Loucy (cell line): ENCODE results near the gene PMEPA1.

Experiments used
- H2AFZ ChIP-seq: fragments of 200-600 bp; sonication (generic); 2 replicates; pipeline ENCODE4 v1.6.0; 2016; ENCODE audit warnings: antibody characterized with exemption, mild to moderate bottlenecking, low read length, moderate library complexity
- H3F3A ChIP-seq: fragments of 200-600 bp; 2 replicates; pipeline ENCODE4 v1.6.0; 2016; ENCODE audit warnings: antibody characterized with exemption, low read depth, mild to moderate bottlenecking
- H3K27me3 ChIP-seq: fragments of 200-600 bp; sonication (generic); 2 replicates; pipeline ENCODE4 v1.6.1; 2014; ENCODE audit warnings: low read length, mild to moderate bottlenecking; ENCODE audit not compliant: insufficient read depth, poor library complexity, severe bottlenecking
- H3K36me3 ChIP-seq: fragments of 200-600 bp; sonication (generic); 2 replicates; pipeline ENCODE4 v1.6.1; 2016; ENCODE audit warnings: low read length; ENCODE audit not compliant: insufficient read depth
- H3K4me1 ChIP-seq: fragments of 200-600 bp; sonication (generic); 2 replicates; pipeline ENCODE4 v1.5.1; 2014; ENCODE audit warnings: low read length, mild to moderate bottlenecking; ENCODE audit not compliant: insufficient read depth, poor library complexity, severe bottlenecking
- H3K4me2 ChIP-seq: fragments of 200-600 bp; sonication (generic); 2 replicates; pipeline ENCODE4 v1.6.0; 2014; ENCODE audit warnings: antibody characterized with exemption, low read length, low read depth, mild to moderate bottlenecking; ENCODE audit not compliant: poor library complexity, severe bottlenecking
- H3K4me3 ChIP-seq: fragments of 200-600 bp; sonication (generic); 2 replicates; pipeline ENCODE4 v1.5.1; 2014; ENCODE audit warnings: low read length, mild to moderate bottlenecking, mixed read lengths; ENCODE audit not compliant: poor library complexity, severe bottlenecking
- H3K79me2 ChIP-seq: fragments of 200-600 bp; sonication (generic); 2 replicates; pipeline ENCODE4 v1.6.1; 2014; ENCODE audit warnings: low read length; ENCODE audit not compliant: insufficient read depth
- H3K9ac ChIP-seq: fragments of 200-600 bp; sonication (generic); 2 replicates; pipeline ENCODE4 v1.6.0; 2014; ENCODE audit warnings: mild to moderate bottlenecking, low read depth, low read length, moderate library complexity; ENCODE audit not compliant: poor library complexity, severe bottlenecking
- H3K9me2 ChIP-seq: fragments of 200-600 bp; sonication (generic); replicated peaks from 2 replicates; pipeline ENCODE4 v1.6.1; 2016; ENCODE audit warnings: low read depth, low read length, mixed read lengths
- H3K9me3 ChIP-seq: fragments of 200-600 bp; sonication (generic); 2 replicates; pipeline ENCODE4 v1.6.1; 2014; ENCODE audit warnings: mild to moderate bottlenecking, antibody characterized with exemption, low read length, low read depth; ENCODE audit not compliant: insufficient read depth
- H4K20me1 ChIP-seq: fragments of 200-600 bp; sonication (generic); 2 replicates; pipeline ENCODE4 v1.6.0; 2014; ENCODE audit warnings: antibody characterized with exemption, low read length, mild to moderate bottlenecking; ENCODE audit not compliant: insufficient read depth, poor library complexity, severe bottlenecking
- CTCF ChIP-seq: fragments of 200-600 bp; sonication (generic); conservative IDR thresholded peaks from 2 replicates; pipeline ENCODE4 v1.5.1; 2014; ENCODE audit warnings: mild to moderate bottlenecking, antibody characterized with exemption, low read length
- EZH2phosphoT487 ChIP-seq: fragments of 200-600 bp; IDR thresholded peaks from 2 replicates; pipeline ENCODE4 v1.6.1; 2018; ENCODE audit warnings: antibody characterized with exemption, mild to moderate bottlenecking, moderate library complexity, borderline replicate concordance

The PMEPA1 gene

GRCh38 chr20:57702091-57702490 is 7.7 kb downstream of the PMEPA1 start:
- H3K36me3 ChIP-seq: no peaks in the 10 kb centered on the region
- H3K9me2 ChIP-seq: no peaks in the 10 kb centered on the region
- H3K79me2 ChIP-seq: peaks cover 48% of the 10 kb centered on the region
- H4K20me1 ChIP-seq: peaks cover 2% of the 10 kb centered on the region
- H3K4me1 ChIP-seq: peaks cover 10% of the 10 kb centered on the region
- H3K9me3 ChIP-seq: no peaks in the 10 kb centered on the region
- H3K27me3 ChIP-seq: no peaks in the 10 kb centered on the region
- TF ChIP-seq EZH2phosphoT487: no peak
- TF ChIP-seq CTCF: no peak
- H3K4me2 ChIP-seq: no peak overlapping the region
- H3K9ac ChIP-seq: no peak overlapping the region
- H3F3A ChIP-seq: no peaks in the 10 kb centered on the region
- H2AFZ ChIP-seq: no peak overlapping the region
- no peak overlapping the region for H3K4me3 ChIP-seq

GRCh38 chr20:57701651-57702050 is 8.2 kb downstream of the PMEPA1 start:
- Histone ChIP-seq H3K9me3 (no peaks in the 10 kb centered on the region), H3K4me1 (peaks cover 7% of the 10 kb centered on the region), H3K36me3 (no peaks in the 10 kb centered on the region), H3K4me2 (no peak overlapping the region), H3F3A (no peaks in the 10 kb centered on the region), H3K4me3 (no peak overlapping the region), H3K27me3 (no peaks in the 10 kb centered on the region), H3K79me2 (peaks cover 48% of the 10 kb centered on the region), H2AFZ (no peak overlapping the region), H3K9me2 (no peaks in the 10 kb centered on the region), H3K9ac (no peak overlapping the region), H4K20me1 (no peaks in the 10 kb centered on the region)
- no peak for TF ChIP-seq EZH2phosphoT487
- no peak for TF ChIP-seq CTCF

GRCh38 chr20:57701090-57701489 is 8.7 kb downstream of the PMEPA1 start:
- no peaks in the 10 kb centered on the region for H4K20me1 ChIP-seq
- H3K9me2 ChIP-seq: no peaks in the 10 kb centered on the region
- H2AFZ ChIP-seq: no peak overlapping the region
- H3K4me3 ChIP-seq: no peak overlapping the region
- peaks cover 44% of the 10 kb centered on the region for H3K79me2 ChIP-seq
- H3K9ac ChIP-seq: no peak overlapping the region
- peaks cover 1% of the 10 kb centered on the region for H3K4me1 ChIP-seq
- no peaks in the 10 kb centered on the region for H3K27me3 ChIP-seq
- no peaks in the 10 kb centered on the region for H3K9me3 ChIP-seq
- H3K4me2 ChIP-seq: no peak overlapping the region
- no peaks in the 10 kb centered on the region for H3K36me3 ChIP-seq
- no peaks in the 10 kb centered on the region for H3F3A ChIP-seq
- TF ChIP-seq EZH2phosphoT487: no peak
- no peak for TF ChIP-seq CTCF
